HepG2 (cell line): ENCODE measurements around the gene YIF1A. TPM values are rescaled to one million over a fixed set of nuclear protein-coding genes. Genes with fewer than 3 reads are reported as not detected.

ENCODE experiments used
- ATAC-seq: fragments of 200-7000 bp; cut with Tn5 transposase; 3 replicates; pipeline ENCODE4 v1.9.1; 2020; ENCODE audit warnings: mild to moderate bottlenecking, moderate library complexity
- BruUV-seq: library from RNA; stranded (reverse); fragments of 400-500 nt; replicated peaks from 2 replicates; lab custom pipeline; 2021; lab: Mats Ljungman, UMichigan
- CTCF ChIA-PET: fragments of 300-600 bp; formaldehyde crosslinking; extraction: SDS; loops from one replicate; lab custom pipeline; 2021; ENCODE audit warnings: low total read pairs, inconsistent platforms, low intra/inter-chr PET ratio; lab: Yijun Ruan, JAX
- POLR2A ChIA-PET: fragments of 350-600 bp; sonication (Branson Sonifier 250); formaldehyde crosslinking; loops from one replicate; lab custom pipeline; 2020; ENCODE audit warnings: antibody characterized with exemption, inconsistent platforms; lab: Yijun Ruan, JAX
- DNase-seq: peaks from one replicate; pipeline ENCODE4 v3.0.0-alpha.2; 2015; ENCODE audit warnings: low spot score
- FAIRE-seq: peaks from 3 replicates; lab custom pipeline; 2011; peaks lifted over from hg19 to GRCh38; lab: Jason Lieb, UNC
- H2AFZ ChIP-seq: one replicate; pipeline ENCODE4 v1.6.1; 2011; ENCODE audit warnings: low read length, inconsistent platforms
- H3K27ac ChIP-seq: fragments of 300-600 bp; 3 replicates; pipeline ENCODE4 v1.8.0; 2011; ENCODE audit warnings: mixed run types, mild to moderate bottlenecking, mixed read lengths, low read length, inconsistent platforms; ENCODE audit not compliant: insufficient read depth; ENCODE audit errors: extremely low read length
- H3K27me3 ChIP-seq, 2 experiments: fragments of 200-600 bp in 1 of 2; 2 replicates in 1 of 2; 3 replicates in 1 of 2; pipeline versions ENCODE4 v1.6.0 to v1.8.0; 2011; ENCODE audit warnings: low read length in 2 of 2, mild to moderate bottlenecking in 2 of 2, moderate library complexity in 2 of 2, inconsistent platforms in 1 of 2; ENCODE audit not compliant: insufficient read depth in 2 of 2, control insufficient read depth in 1 of 2
- H3K36me3 ChIP-seq, 2 experiments: fragments of 200-600 bp in 1 of 2; replicated peaks in 1 of 2; 2 replicates in 1 of 2; 3 replicates in 1 of 2; pipeline versions ENCODE4 v1.5.1 to v1.8.0; 2011; ENCODE audit warnings: low read length in 2 of 2, inconsistent platforms in 1 of 2; ENCODE audit not compliant: insufficient read depth in 2 of 2, control insufficient read depth in 1 of 2
- H3K4me1 ChIP-seq: 2 replicates; pipeline ENCODE4 v1.5.1; 2012; ENCODE audit warnings: low read length, inconsistent platforms; ENCODE audit not compliant: insufficient read depth
- H3K4me2 ChIP-seq: 2 replicates; pipeline ENCODE4 v1.6.0; 2011; ENCODE audit warnings: low read depth, low read length, inconsistent platforms
- H3K4me3 ChIP-seq, 3 experiments: fragments of 200-600 bp in 1 of 3; sonication (generic), shearing (Covaris generic) in 1 of 3; replicated peaks in 1 of 3; 2 replicates each; pipeline ENCODE4 v1.5.1; 2011 to 2016; ENCODE audit warnings: low read length in 3 of 3, inconsistent platforms in 2 of 3, low read depth in 2 of 3, mild to moderate bottlenecking in 2 of 3, control low read depth in 1 of 3, mixed read lengths in 1 of 3; ENCODE audit not compliant: insufficient read depth in 1 of 3
- H3K79me2 ChIP-seq: one replicate; pipeline ENCODE4 v1.6.1; 2011; ENCODE audit warnings: low read length, inconsistent platforms; ENCODE audit not compliant: insufficient read depth
- H3K9ac ChIP-seq: 2 replicates; pipeline ENCODE4 v1.6.0; 2011; ENCODE audit warnings: mild to moderate bottlenecking, low read depth, low read length, inconsistent platforms; ENCODE audit not compliant: insufficient read depth
- H3K9me3 ChIP-seq: 2 replicates; pipeline ENCODE4 v1.5.1; 2012; ENCODE audit warnings: mild to moderate bottlenecking, low read length
- H4K20me1 ChIP-seq: 2 replicates; pipeline ENCODE4 v1.6.0; 2011; ENCODE audit warnings: inconsistent platforms, mild to moderate bottlenecking, low read length, moderate library complexity; ENCODE audit not compliant: insufficient read depth
- ARNT ChIP-seq: fragments of 450-650 bp; IDR thresholded peaks from 2 replicates; pipeline ENCODE4 v1.6.1; 2017
- MATR3 ChIP-seq: sonication (generic); formaldehyde crosslinking; IDR thresholded peaks from 2 replicates; pipeline ENCODE4 v1.4.0; 2020; ENCODE audit warnings: missing genetic modification reagents
- PHF21A ChIP-seq: sonication (generic); formaldehyde crosslinking; IDR thresholded peaks from 2 replicates; pipeline ENCODE4 v1.5.0; 2020; ENCODE audit warnings: mild to moderate bottlenecking, missing genetic modification reagents
- ZMYM4 ChIP-seq: sonication (generic); formaldehyde crosslinking; IDR thresholded peaks from 2 replicates; pipeline ENCODE4 v1.8.1; 2023; ENCODE audit warnings: mild to moderate bottlenecking, missing genetic modification reagents
- ZNF251 ChIP-seq: sonication (generic); formaldehyde crosslinking; IDR thresholded peaks from 2 replicates; pipeline ENCODE4 v1.9.0; 2021; ENCODE audit warnings: mild to moderate bottlenecking, missing genetic modification reagents
- ZNF496 ChIP-seq: sonication (generic); formaldehyde crosslinking; IDR thresholded peaks from 2 replicates; pipeline ENCODE4 v1.8.1; 2023; ENCODE audit warnings: mild to moderate bottlenecking, moderate library complexity, missing genetic modification reagents; ENCODE audit not compliant: insufficient replicate concordance
- ZNF552 ChIP-seq: sonication (generic); formaldehyde crosslinking; IDR thresholded peaks from 2 replicates; pipeline ENCODE4 v1.9.0; 2022; ENCODE audit warnings: missing genetic modification reagents, mild to moderate bottlenecking, borderline replicate concordance
- ZNF589 ChIP-seq: sonication (generic); formaldehyde crosslinking; conservative IDR thresholded peaks from 2 replicates; pipeline ENCODE4 v1.8.0; 2022; ENCODE audit warnings: mild to moderate bottlenecking, moderate library complexity, missing genetic modification reagents
- ZNF713 ChIP-seq: sonication (generic); formaldehyde crosslinking; IDR thresholded peaks from 2 replicates; pipeline ENCODE4 v1.4.0; 2020; ENCODE audit warnings: mild to moderate bottlenecking, missing genetic modification reagents
- WGBS: methylation state at CpG from one replicate; pipeline ENCODE4 v1.1.6; 2017; ENCODE audit warnings: low lambda C conversion rate; 5-methylcytosine and 5-hydroxymethylcytosine counted together
- in situ Hi-C: cut with HindIII; loops from 2 replicates; pipeline ENCODE4 v1.10.0; 2017; ENCODE audit warnings: low pct_unique_long_range_greater_than_20kb; ENCODE audit not compliant: extremely low pct_ligation_motif_present
- intact Hi-C: fragments of 100-400 bp; cut with micrococcal nuclease; formaldehyde crosslinking; loops from one replicate; pipeline ENCODE4 v1.10.0; 2022; ENCODE audit not compliant: unreplicated experiment
- polyA plus RNA-seq, 8 experiments: library from polyadenylated mRNA; depleted of rRNA in 3 of 8; stranded (reverse) in 7 of 8; unstranded in 1 of 8; fragments of >200 nt; fragmentation: Illumina TruSeq in 4 of 8; extraction: Trizol in 4 of 8; gene quantifications; 2 replicates each; pipeline versions ENCODE4 v1.2.1 to v1.2.3, GENCODE V29; 2011 to 2016; ENCODE audit warnings: low read depth in 4 of 8, missing spikeins in 1 of 8, mixed read lengths in 1 of 8; ENCODE audit not compliant: insufficient read depth in 1 of 8
- total RNA-seq, 5 experiments: library from RNA; depleted of rRNA; stranded (reverse); fragments of >200 nt; fragmentation: Illumina TruSeq; extraction: Trizol; gene quantifications; 2 replicates each; pipeline ENCODE4 v1.2.3, GENCODE V29; 2016; ENCODE audit warnings: low read depth in 1 of 5
- TF ChIP-seq, protein P1 (sequence below): sonication (generic); formaldehyde crosslinking; IDR thresholded peaks from 2 replicates; pipeline ENCODE4 v1.4.0; 2020; ENCODE audit warnings: missing genetic modification reagents, borderline replicate concordance
- TF ChIP-seq, protein P2 (sequence below): IDR thresholded peaks from 2 replicates; pipeline ENCODE4 v1.6.1; 2016; ENCODE audit warnings: missing compliant biosample characterization, missing genetic modification reagents, borderline replicate concordance
- TF ChIP-seq, protein P3 (sequence below): sonication (generic); formaldehyde crosslinking; IDR thresholded peaks from 2 replicates; pipeline ENCODE4 v1.4.0; 2020; ENCODE audit warnings: missing genetic modification reagents, borderline replicate concordance
- TF ChIP-seq, protein P4 (sequence below): sonication (generic); formaldehyde crosslinking; IDR thresholded peaks from 2 replicates; pipeline ENCODE4 v1.4.0; 2020; ENCODE audit warnings: missing genetic modification reagents

Gene YIF1A
- total and polyA plus RNA-seq, 2 of the 13 experiments (the other 11 are each of a cell fraction or from before 2014, with no cell fraction given) = 133 to 145 TPM

DNA sequence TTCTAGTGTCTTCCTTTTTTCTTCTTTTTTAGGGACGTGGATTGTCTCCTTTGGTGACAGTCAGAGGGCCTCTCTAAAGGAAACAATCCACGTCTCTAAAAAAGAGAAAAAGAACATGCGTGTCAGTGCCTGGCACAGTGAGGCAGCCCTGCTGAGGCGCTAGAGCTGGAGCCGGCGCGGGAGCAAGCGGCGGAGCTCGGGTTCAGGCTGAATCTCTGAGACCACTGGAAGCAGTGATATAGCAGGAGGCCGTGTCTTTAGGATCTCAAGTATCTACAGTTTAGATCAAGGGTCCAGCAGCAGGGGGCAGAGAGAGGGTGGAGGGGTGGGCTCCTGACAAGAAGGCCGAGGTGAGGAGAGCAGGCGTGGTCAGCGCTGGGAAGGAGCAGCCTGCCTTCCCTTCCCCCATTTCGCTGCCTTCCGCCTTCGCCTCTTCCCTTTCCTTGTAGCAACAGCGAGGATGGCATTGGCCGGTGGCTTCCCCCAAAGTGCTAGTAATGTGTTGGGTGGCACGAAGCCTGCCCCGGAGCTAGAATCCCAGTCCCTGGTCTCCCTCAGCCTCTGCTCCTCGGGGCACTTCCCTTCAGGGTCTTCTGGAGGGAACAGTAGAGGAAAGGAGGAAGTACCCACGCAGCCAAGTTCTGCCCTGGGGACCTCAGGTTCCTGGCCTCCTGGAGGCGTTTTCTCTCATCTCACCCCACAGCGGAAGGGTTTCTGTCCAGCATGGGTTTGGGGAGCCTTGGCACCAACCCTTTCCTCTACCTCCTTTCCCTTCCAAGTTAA is 48.8 kb downstream of the YIF1A start (continued):
- TF ChIP-seq, protein P1, sequence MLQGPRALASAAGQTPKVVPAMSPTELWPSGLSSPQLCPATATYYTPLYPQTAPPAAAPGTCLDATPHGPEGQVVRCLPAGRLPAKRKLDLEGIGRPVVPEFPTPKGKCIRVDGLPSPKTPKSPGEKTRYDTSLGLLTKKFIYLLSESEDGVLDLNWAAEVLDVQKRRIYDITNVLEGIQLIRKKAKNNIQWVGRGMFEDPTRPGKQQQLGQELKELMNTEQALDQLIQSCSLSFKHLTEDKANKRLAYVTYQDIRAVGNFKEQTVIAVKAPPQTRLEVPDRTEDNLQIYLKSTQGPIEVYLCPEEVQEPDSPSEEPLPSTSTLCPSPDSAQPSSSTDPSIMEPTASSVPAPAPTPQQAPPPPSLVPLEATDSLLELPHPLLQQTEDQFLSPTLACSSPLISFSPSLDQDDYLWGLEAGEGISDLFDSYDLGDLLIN (CRISPR knock-in tag) = no peak
- TF ChIP-seq ZNF251 (CRISPR knock-in tag) (no peak), MATR3 (CRISPR knock-in tag) (no peak), ARNT (no peak)
- TF ChIP-seq, protein P2, sequence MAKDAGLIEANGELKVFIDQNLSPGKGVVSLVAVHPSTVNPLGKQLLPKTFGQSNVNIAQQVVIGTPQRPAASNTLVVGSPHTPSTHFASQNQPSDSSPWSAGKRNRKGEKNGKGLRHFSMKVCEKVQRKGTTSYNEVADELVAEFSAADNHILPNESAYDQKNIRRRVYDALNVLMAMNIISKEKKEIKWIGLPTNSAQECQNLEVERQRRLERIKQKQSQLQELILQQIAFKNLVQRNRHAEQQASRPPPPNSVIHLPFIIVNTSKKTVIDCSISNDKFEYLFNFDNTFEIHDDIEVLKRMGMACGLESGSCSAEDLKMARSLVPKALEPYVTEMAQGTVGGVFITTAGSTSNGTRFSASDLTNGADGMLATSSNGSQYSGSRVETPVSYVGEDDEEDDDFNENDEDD = no peak
- TF ChIP-seq, all 625 proteins: peak for 0

DNA sequence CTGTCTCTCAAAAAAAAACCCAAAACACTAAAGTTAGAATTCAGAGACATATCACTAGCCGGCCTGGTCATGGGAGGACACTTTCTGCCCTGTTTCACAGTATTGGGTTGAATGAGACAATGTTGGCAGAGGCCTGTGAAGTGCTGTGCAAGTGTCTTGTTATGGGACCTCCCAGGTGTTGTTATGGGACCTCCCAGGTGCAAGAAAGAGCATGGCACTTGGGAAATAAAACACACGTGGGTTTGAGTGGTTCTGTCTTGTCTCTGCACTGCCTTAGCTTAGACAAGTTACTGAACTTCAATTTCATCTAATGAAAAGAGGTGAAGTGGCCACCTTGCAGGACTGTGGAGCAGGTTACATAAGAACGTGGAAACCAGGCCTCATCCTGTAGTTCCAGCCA is 49.4 kb downstream of the YIF1A start:
- 81% methylated on average over 3 of the region's 3 CpGs for WGBS
- Histone ChIP-seq H3K9ac (no peak overlapping the region), H3K4me1 (no peaks in the 10 kb centered on the region), H3K27me3 (no peaks in the 10 kb centered on the region), H3K4me3 (no peak overlapping the region), H3K4me2 (no peak overlapping the region), H3K36me3 (peaks cover 4 to 7% of the 10 kb centered on the region in 2 experiments; a peak in 3 of 5 replicates), H2AFZ (no peak overlapping the region), H3K27ac (no peak overlapping the region), H3K79me2 (no peaks in the 10 kb centered on the region), H3K9me3 (no peaks in the 10 kb centered on the region), H4K20me1 (no peaks in the 10 kb centered on the region)
- BruUV-seq = no TSS peak
- no peak for FAIRE-seq
- in situ Hi-C loops (no loop called here), intact Hi-C loops (no loop called here)
- ATAC-seq = no peak
- ChIA-PET POLR2A (no interaction called here), CTCF (no interaction called here)
- no peak for DNase-seq
- no peak for TF ChIP-seq ZNF589 (CRISPR knock-in tag)
- TF ChIP-seq PHF21A (CRISPR knock-in tag) = no peak
- TF ChIP-seq ZNF496 = no peak
- no peak for TF ChIP-seq ZNF552 (CRISPR knock-in tag)
- TF ChIP-seq, protein P3, sequence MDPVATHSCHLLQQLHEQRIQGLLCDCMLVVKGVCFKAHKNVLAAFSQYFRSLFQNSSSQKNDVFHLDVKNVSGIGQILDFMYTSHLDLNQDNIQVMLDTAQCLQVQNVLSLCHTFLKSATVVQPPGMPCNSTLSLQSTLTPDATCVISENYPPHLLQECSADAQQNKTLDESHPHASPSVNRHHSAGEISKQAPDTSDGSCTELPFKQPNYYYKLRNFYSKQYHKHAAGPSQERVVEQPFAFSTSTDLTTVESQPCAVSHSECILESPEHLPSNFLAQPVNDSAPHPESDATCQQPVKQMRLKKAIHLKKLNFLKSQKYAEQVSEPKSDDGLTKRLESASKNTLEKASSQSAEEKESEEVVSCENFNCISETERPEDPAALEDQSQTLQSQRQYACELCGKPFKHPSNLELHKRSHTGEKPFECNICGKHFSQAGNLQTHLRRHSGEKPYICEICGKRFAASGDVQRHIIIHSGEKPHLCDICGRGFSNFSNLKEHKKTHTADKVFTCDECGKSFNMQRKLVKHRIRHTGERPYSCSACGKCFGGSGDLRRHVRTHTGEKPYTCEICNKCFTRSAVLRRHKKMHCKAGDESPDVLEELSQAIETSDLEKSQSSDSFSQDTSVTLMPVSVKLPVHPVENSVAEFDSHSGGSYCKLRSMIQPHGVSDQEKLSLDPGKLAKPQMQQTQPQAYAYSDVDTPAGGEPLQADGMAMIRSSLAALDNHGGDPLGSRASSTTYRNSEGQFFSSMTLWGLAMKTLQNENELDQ (CRISPR knock-in tag) = no peak
- TF ChIP-seq ZMYM4 (CRISPR knock-in tag) = no peak
- TF ChIP-seq, protein P4, sequence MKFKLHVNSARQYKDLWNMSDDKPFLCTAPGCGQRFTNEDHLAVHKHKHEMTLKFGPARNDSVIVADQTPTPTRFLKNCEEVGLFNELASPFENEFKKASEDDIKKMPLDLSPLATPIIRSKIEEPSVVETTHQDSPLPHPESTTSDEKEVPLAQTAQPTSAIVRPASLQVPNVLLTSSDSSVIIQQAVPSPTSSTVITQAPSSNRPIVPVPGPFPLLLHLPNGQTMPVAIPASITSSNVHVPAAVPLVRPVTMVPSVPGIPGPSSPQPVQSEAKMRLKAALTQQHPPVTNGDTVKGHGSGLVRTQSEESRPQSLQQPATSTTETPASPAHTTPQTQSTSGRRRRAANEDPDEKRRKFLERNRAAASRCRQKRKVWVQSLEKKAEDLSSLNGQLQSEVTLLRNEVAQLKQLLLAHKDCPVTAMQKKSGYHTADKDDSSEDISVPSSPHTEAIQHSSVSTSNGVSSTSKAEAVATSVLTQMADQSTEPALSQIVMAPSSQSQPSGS = no peak
- TF ChIP-seq ZNF713 (CRISPR knock-in tag) = no peak
